Suprapubic skin (tissue), 4 donors: ENCODE measurements around the gene MT2A. TPM values are rescaled to one million over a fixed set of nuclear protein-coding genes. Genes with fewer than 3 reads are reported as not detected.

ENCODE experiments used
- DNase-seq, 2 donors: peaks; one replicate each; pipeline ENCODE4 v3.0.0-alpha.2; 2019; ENCODE audit warnings: low spot score in 2 of 2
- H3K27ac ChIP-seq: fragments of 200-600 bp; sonication (generic); one replicate; pipeline ENCODE4 v1.5.1; 2019
- H3K27me3 ChIP-seq: fragments of 200-600 bp; sonication (generic); one replicate; pipeline ENCODE4 v1.5.1; 2019
- H3K36me3 ChIP-seq: fragments of 200-600 bp; sonication (generic); one replicate; pipeline ENCODE4 v1.5.1; 2019
- H3K4me1 ChIP-seq: fragments of 200-600 bp; sonication (generic); one replicate; pipeline ENCODE4 v1.5.1; 2019
- H3K4me3 ChIP-seq: fragments of 200-600 bp; sonication (generic); one replicate; pipeline ENCODE4 v1.5.1; 2019; ENCODE audit warnings: mild to moderate bottlenecking
- H3K9me3 ChIP-seq: fragments of 200-600 bp; sonication (generic); one replicate; pipeline ENCODE4 v1.5.1; 2019
- EP300 ChIP-seq: sonication (generic); formaldehyde crosslinking; IDR thresholded peaks from one replicate; pipeline ENCODE4 v1.6.1; 2017; ENCODE audit warnings: antibody characterized with exemption
- POLR2A ChIP-seq, 2 donors: fragments of 450-650 bp; IDR thresholded peaks; one replicate each; pipeline ENCODE4 v1.6.1; 2017; ENCODE audit warnings: antibody characterized with exemption in 2 of 2, mild to moderate bottlenecking in 2 of 2, moderate library complexity in 2 of 2
- POLR2AphosphoS5 ChIP-seq, 3 donors: sonication (generic); formaldehyde crosslinking; IDR thresholded peaks; one replicate each; pipeline ENCODE4 v1.6.1; 2017; ENCODE audit warnings: antibody characterized with exemption in 3 of 3
- WGBS: methylation state at CpG from one replicate; pipeline ENCODE4 v1.1.5; 2018; 5-methylcytosine and 5-hydroxymethylcytosine counted together
- total RNA-seq, 4 donors: library from RNA; depleted of rRNA; stranded (reverse); fragments of >200 nt; gene quantifications; one replicate each; pipeline ENCODE4 v1.1.0, GENCODE V29; 2016
- TF ChIP-seq, protein P1 (sequence below), 2 donors: fragments of 200-600 bp in 1 of 2; fragments of 450-650 bp in 1 of 2; sonication (generic) in 1 of 2; IDR thresholded peaks; one replicate each; pipeline ENCODE4 v1.5.1; 2016 to 2019; ENCODE audit warnings: antibody characterized with exemption in 2 of 2, mild to moderate bottlenecking in 1 of 2, moderate library complexity in 1 of 2

The MT2A gene
- total RNA-seq, 4 donors from 2014 or later, result 375 to 1,014 (median 463) TPM

DNA sequence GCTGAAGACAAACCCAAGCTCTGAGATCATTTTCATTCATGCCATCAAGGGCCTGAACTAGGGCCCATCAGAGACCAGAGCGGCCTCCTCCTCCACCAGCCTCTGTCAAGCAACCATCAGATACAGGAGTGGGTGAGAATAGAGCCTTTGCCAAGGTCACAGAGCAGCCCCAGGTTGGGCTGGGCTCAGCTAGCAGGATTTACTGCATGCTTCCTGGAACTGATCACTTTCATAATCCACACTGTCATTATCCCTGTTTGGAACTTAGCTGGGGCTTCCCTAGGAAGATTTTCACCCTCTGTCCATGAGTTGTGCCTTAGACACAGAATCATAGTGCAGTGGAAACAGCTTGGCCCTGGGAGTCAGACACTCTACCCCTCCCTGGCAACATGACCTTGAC, 38.4 kb upstream of the MT2A start:
- Histone ChIP-seq H3K36me3 (no peaks in the 10 kb centered on the region), H3K27me3 (peaks cover 2% of the 10 kb centered on the region), H3K4me3 (no peak overlapping the region), H3K27ac (no peak overlapping the region), H3K9me3 (no peaks in the 10 kb centered on the region), H3K4me1 (peaks cover 1% of the 10 kb centered on the region)
- TF ChIP-seq EP300, result no peak
- TF ChIP-seq POLR2AphosphoS5 (IDR thresholded peaks at IDR 0.05), result no peak
- TF ChIP-seq POLR2A (IDR thresholded peaks at IDR 0.05), result no peak
- TF ChIP-seq, protein P1, sequence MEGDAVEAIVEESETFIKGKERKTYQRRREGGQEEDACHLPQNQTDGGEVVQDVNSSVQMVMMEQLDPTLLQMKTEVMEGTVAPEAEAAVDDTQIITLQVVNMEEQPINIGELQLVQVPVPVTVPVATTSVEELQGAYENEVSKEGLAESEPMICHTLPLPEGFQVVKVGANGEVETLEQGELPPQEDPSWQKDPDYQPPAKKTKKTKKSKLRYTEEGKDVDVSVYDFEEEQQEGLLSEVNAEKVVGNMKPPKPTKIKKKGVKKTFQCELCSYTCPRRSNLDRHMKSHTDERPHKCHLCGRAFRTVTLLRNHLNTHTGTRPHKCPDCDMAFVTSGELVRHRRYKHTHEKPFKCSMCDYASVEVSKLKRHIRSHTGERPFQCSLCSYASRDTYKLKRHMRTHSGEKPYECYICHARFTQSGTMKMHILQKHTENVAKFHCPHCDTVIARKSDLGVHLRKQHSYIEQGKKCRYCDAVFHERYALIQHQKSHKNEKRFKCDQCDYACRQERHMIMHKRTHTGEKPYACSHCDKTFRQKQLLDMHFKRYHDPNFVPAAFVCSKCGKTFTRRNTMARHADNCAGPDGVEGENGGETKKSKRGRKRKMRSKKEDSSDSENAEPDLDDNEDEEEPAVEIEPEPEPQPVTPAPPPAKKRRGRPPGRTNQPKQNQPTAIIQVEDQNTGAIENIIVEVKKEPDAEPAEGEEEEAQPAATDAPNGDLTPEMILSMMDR (IDR thresholded peaks at IDR 0.05), result no peak
- no peak for DNase-seq
- 100% methylated on average over 1 of the region's 1 CpG for WGBS

DNA sequence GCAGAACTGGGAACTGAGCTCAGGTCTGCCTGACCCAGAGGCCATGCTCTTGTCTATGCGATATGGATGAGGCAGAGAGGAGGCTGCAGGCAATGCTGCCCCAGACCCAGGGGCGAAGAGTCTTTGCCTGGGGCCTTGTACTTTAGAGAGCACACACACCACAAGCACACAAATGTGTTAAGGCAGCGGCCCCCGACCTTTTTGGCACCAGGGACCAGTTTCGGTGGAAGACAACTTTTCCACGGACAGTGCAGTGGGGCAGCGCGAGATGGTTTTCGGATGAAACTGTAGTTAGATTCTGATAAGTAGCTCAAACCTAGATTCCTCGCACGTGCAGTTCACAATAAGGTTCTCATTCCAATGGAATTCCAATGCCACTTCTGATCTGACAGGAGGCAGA, 36.9 kb upstream of the MT2A start:
- H3K27ac ChIP-seq, result no peak overlapping the region
- H3K4me1 ChIP-seq, result no peaks in the 10 kb centered on the region
- 87% methylated on average over 5 of the region's 11 CpGs for WGBS
- H3K27me3 ChIP-seq, result no peaks in the 10 kb centered on the region
- DNase-seq, result no peak
- H3K36me3 ChIP-seq, result no peaks in the 10 kb centered on the region
- H3K4me3 ChIP-seq, result no peak overlapping the region
- no peak for TF ChIP-seq EP300
- no peak for TF ChIP-seq POLR2AphosphoS5 (IDR thresholded peaks at IDR 0.05)
- TF ChIP-seq, protein P1 (IDR thresholded peaks at IDR 0.05), result no peak
- TF ChIP-seq POLR2A (IDR thresholded peaks at IDR 0.05), result no peak
- no peaks in the 10 kb centered on the region for H3K9me3 ChIP-seq

DNA sequence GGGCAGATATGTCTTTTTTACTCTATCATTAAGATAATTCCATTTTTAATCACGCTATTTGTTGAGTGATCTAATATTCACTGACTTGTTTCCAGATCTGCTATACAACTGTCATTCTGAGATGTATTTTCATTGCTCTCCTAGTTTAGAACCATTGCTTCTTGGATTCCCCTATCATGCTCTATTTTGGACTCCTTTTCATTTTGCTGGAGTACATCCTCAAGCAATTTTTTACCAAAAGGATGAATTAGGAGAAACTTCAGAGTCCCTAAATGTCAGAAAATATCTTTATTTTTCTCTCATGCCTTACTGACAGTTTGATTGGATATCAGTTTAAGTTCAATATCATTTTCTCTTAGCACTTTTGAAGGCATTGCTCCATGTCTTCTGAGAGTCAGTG, 33.8 kb upstream of the MT2A start:
- Histone ChIP-seq H3K4me1 (peaks cover 2% of the 10 kb centered on the region), H3K4me3 (no peak overlapping the region), H3K27ac (no peak overlapping the region), H3K36me3 (no peaks in the 10 kb centered on the region), H3K9me3 (no peaks in the 10 kb centered on the region), H3K27me3 (no peaks in the 10 kb centered on the region)
- TF ChIP-seq POLR2AphosphoS5 (IDR thresholded peaks at IDR 0.05) (no peak), EP300 (no peak), POLR2A (IDR thresholded peaks at IDR 0.05) (no peak)
- TF ChIP-seq, protein P1 (IDR thresholded peaks at IDR 0.05), result no peak
- no peak for DNase-seq
- 63% methylated on average over 1 of the region's 1 CpG for WGBS

DNA sequence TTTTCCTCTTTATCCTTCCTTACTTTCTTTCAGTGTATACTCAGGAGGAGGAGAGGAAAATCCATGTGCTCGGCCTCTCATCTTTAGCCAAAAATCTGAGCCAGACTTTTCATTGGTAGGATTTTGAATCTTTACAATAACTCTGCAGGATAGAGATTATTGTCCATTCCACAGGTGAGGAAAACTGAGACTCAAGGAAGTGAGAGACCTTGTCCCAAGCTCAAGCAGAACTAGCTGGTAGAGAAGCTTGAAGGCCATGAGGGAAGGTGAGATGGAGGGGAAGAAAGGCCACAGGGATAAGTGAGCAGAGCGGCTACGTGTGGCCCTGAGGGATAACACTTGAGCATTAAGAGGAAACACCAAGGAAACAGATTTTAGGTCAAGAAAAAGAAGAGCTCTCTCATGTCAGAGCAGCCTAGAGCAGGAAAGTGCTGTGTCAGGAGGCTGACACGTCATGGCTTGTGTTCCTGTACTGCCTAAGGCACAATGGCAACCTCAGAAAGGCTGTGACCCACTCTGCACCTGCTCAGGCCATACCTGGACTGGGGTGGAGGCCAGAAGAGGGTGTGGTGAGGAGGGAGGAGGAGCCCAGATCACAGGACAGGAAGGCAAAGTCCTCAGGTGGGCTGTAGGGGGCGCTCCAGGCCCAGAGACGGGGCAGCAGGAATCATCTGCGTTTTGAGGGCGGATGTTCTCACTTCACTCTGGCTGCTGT, 31.6 kb upstream of the MT2A start:
- Histone ChIP-seq H3K4me3 (no peak overlapping the region), H3K27ac (no peak overlapping the region), H3K9me3 (no peaks in the 10 kb centered on the region), H3K36me3 (no peaks in the 10 kb centered on the region), H3K27me3 (no peaks in the 10 kb centered on the region), H3K4me1 (peaks cover 2% of the 10 kb centered on the region)
- peak; percentile 84 to 86 for DNase-seq
- TF ChIP-seq POLR2AphosphoS5 (IDR thresholded peaks at IDR 0.05) (peak in 1 of 3 donors; percentile 14), EP300 (no peak)
- TF ChIP-seq, protein P1 (IDR thresholded peaks at IDR 0.05), result peak; percentile 83 to 85
- WGBS, result 23% methylated on average over 8 of the region's 8 CpGs

DNA sequence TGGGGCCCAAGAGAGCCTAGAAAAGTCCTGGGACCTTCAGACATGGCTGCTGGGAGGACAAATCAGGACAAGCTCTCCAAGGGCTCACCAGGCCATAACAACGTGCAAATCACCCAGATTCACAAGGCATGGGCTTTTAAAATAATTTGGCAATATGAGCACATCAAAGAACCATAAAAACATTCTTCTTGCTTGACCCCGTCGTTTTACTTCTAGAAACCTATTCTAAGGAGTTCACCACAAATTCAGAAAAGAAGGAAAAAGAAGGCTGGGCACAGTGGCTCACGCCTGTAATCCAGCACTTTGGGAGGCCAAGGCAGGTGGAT, 31.1 kb upstream of the MT2A start:
- DNase-seq, result no peak
- no peak overlapping the region for H3K27ac ChIP-seq
- peaks cover 2% of the 10 kb centered on the region for H3K4me1 ChIP-seq
- no peaks in the 10 kb centered on the region for H3K9me3 ChIP-seq
- WGBS, result 70% methylated on average over 4 of the region's 4 CpGs
- TF ChIP-seq POLR2A (IDR thresholded peaks at IDR 0.05), result no peak
- TF ChIP-seq EP300, result no peak
- TF ChIP-seq POLR2AphosphoS5 (IDR thresholded peaks at IDR 0.05), result no peak
- TF ChIP-seq, protein P1 (IDR thresholded peaks at IDR 0.05), result no peak
- H3K36me3 ChIP-seq, result no peaks in the 10 kb centered on the region
- H3K4me3 ChIP-seq, result no peak overlapping the region
- no peaks in the 10 kb centered on the region for H3K27me3 ChIP-seq
